K562 (cell line): Measurements from ENCODE around the gene ADNP2. TPM values are rescaled to one million over a fixed set of nuclear protein-coding genes. Genes with fewer than 3 reads are reported as not detected.

Source experiments
- CBX3 ChIP-seq, 2 experiments: IDR thresholded peaks; 1 replicate in 1 of 2; 2 replicates in 1 of 2; pipeline ENCODE4 v1.6.1; 2012; ENCODE audit warnings: inconsistent platforms in 2 of 2, low read length in 2 of 2, borderline replicate concordance in 1 of 2, control low read depth in 1 of 2
- CREM ChIP-seq: IDR thresholded peaks from 2 replicates; pipeline ENCODE4 v1.6.1; 2014; ENCODE audit warnings: antibody characterized with exemption, low read depth
- EGR1 ChIP-seq: fragments of 450-650 bp; conservative IDR thresholded peaks from 2 replicates; pipeline ENCODE4 v1.6.1; 2017; ENCODE audit warnings: mild to moderate bottlenecking
- PML ChIP-seq: IDR thresholded peaks from 2 replicates; pipeline ENCODE4 v1.6.1; 2012; ENCODE audit warnings: low read length, inconsistent platforms
- POU5F1 ChIP-seq: fragments of 150-350 bp; IDR thresholded peaks from 2 replicates; pipeline ENCODE4 v1.6.1; 2014; ENCODE audit warnings: borderline replicate concordance, low read length, low read depth, mild to moderate bottlenecking; ENCODE audit not compliant: partially characterized antibody
- RAD21 ChIP-seq, 2 experiments: fragments of 250-450 bp in 1 of 2; fragments of 450-650 bp in 1 of 2; sonication (Bioruptor Pico) in 1 of 2; formaldehyde crosslinking in 1 of 2; IDR thresholded peaks in 1 of 2; conservative IDR thresholded peaks in 1 of 2; 2 replicates each; pipeline versions ENCODE4 v1.4.0 to v1.8.0; 2020 to 2022; ENCODE audit warnings: mild to moderate bottlenecking in 2 of 2, moderate library complexity in 1 of 2
- SMC3 ChIP-seq: conservative IDR thresholded peaks from 2 replicates; pipeline ENCODE4 v1.6.1; 2011; ENCODE audit warnings: low read depth, low read length, improper control_type of control experiment; ENCODE audit not compliant: insufficient read depth
- SUPT5H ChIP-seq: fragments of 450-650 bp; IDR thresholded peaks from 2 replicates; pipeline ENCODE4 v1.6.1; 2016
- ZNF174 ChIP-seq: fragments of 250-450 bp; sonication (Bioruptor Pico); IDR thresholded peaks from 2 replicates; pipeline ENCODE4 v1.4.0; 2020; ENCODE audit warnings: mild to moderate bottlenecking
- polyA plus RNA-seq, 8 experiments: library from polyadenylated mRNA; depleted of rRNA in 4 of 8; stranded (reverse) in 5 of 8; unstranded in 3 of 8; fragments of >200 nt; fragmentation: Nextera tagmentation in 2 of 8; fragmentation: Illumina TruSeq in 1 of 8; extraction: Ambion mirVana in 2 of 8; extraction: Trizol in 1 of 8; gene quantifications; 2 replicates each; pipeline versions ENCODE4 v1.2.1 to v1.2.3, GENCODE V29; 2011 to 2014; ENCODE audit warnings: inconsistent platforms in 1 of 8, missing spikeins in 1 of 8
- total RNA-seq, 7 experiments: library from RNA; depleted of rRNA in 6 of 7; stranded (reverse); fragments of >200 nt in 6 of 7; fragmentation: Illumina TruSeq in 2 of 7; extraction: Trizol in 2 of 7; gene quantifications; 2 replicates each; pipeline versions ENCODE4 v1.2.1 to v1.2.3, GENCODE V29; 2011 to 2021; ENCODE audit warnings: low replicate concordance in 1 of 7
- TF ChIP-seq, protein P1 (sequence below), 2 experiments: fragments of 450-650 bp; formaldehyde crosslinking in 1 of 2; IDR thresholded peaks; 2 replicates each; pipeline versions ENCODE4 v1.4.0 to v1.6.1; 2014 to 2020; ENCODE audit warnings: mild to moderate bottlenecking in 2 of 2, borderline replicate concordance in 1 of 2, low read depth in 1 of 2
- TF ChIP-seq, protein P2 (sequence below): IDR thresholded peaks from 2 replicates; pipeline ENCODE4 v1.6.1; 2011; ENCODE audit warnings: borderline replicate concordance, low read depth, mild to moderate bottlenecking, moderate library complexity, low read length; ENCODE audit not compliant: insufficient read depth, poor library complexity, severe bottlenecking

Gene ADNP2
- total and polyA plus RNA-seq, 9 of the 15 experiments (the other 6 are each of a cell fraction or from before 2014, with no cell fraction given), result 5.8 to 24.3 (median 16.0) TPM

DNA sequence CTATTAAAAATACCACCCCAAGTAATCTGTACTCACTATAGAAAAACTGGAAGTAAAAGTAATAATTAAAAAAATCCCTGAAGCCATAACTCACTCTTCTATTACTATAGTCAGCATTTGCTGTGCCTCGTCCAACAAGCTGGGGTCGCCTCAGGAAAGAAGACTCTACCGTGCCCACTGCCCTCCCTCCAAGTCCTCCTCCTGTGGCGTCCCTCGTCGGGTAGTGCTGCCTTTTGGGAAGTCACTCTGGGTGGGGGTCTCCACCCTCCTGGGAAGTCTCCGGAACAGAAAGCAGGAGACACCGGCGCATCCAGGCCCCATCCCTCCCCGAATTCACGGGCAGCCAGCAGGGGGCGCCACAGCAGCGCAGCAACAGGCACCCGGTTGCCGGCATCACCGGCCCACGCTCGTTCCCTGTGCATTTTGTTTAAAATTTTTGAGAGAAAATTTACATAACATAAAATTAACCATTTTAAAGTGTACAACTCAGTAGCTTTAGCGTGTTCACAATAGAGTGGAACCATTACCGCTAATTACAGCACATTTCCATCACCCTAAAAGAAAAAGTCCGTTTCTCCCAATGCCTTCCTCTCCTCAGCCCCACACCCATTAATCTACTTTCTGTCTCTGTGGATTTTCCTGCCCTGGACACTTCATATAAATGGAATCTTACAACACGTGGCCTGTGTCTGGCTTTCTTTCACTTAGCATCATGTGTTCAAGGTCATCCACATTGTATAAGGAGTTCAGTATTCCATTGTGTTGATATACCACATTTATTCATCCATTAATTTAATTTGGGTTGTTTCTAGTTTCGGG lies 62.2 kb downstream of the ADNP2 start (continued):
- TF ChIP-seq, protein P1, sequence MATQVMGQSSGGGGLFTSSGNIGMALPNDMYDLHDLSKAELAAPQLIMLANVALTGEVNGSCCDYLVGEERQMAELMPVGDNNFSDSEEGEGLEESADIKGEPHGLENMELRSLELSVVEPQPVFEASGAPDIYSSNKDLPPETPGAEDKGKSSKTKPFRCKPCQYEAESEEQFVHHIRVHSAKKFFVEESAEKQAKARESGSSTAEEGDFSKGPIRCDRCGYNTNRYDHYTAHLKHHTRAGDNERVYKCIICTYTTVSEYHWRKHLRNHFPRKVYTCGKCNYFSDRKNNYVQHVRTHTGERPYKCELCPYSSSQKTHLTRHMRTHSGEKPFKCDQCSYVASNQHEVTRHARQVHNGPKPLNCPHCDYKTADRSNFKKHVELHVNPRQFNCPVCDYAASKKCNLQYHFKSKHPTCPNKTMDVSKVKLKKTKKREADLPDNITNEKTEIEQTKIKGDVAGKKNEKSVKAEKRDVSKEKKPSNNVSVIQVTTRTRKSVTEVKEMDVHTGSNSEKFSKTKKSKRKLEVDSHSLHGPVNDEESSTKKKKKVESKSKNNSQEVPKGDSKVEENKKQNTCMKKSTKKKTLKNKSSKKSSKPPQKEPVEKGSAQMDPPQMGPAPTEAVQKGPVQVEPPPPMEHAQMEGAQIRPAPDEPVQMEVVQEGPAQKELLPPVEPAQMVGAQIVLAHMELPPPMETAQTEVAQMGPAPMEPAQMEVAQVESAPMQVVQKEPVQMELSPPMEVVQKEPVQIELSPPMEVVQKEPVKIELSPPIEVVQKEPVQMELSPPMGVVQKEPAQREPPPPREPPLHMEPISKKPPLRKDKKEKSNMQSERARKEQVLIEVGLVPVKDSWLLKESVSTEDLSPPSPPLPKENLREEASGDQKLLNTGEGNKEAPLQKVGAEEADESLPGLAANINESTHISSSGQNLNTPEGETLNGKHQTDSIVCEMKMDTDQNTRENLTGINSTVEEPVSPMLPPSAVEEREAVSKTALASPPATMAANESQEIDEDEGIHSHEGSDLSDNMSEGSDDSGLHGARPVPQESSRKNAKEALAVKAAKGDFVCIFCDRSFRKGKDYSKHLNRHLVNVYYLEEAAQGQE (IDR thresholded peaks at IDR 0.05; ENCODE audit: borderline replicate concordance), result peak; percentile 34; the same call in 1 of the 2 replicates
- TF ChIP-seq, protein P1 (CRISPR knock-in tag; IDR thresholded peaks at IDR 0.05; ENCODE audit: low read depth), result no peak
- TF ChIP-seq EGR1, result 0 out of 2 replicates have a peak, but pooled peaks have one; percentile 11
- no peak for TF ChIP-seq SUPT5H
- TF ChIP-seq, protein P2, sequence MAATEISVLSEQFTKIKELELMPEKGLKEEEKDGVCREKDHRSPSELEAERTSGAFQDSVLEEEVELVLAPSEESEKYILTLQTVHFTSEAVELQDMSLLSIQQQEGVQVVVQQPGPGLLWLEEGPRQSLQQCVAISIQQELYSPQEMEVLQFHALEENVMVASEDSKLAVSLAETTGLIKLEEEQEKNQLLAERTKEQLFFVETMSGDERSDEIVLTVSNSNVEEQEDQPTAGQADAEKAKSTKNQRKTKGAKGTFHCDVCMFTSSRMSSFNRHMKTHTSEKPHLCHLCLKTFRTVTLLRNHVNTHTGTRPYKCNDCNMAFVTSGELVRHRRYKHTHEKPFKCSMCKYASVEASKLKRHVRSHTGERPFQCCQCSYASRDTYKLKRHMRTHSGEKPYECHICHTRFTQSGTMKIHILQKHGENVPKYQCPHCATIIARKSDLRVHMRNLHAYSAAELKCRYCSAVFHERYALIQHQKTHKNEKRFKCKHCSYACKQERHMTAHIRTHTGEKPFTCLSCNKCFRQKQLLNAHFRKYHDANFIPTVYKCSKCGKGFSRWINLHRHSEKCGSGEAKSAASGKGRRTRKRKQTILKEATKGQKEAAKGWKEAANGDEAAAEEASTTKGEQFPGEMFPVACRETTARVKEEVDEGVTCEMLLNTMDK, result peak; percentile 50
- peak in 1 of 2 experiments; percentile 63; a peak in 2 of 4 replicates for TF ChIP-seq RAD21 (CRISPR knock-in tag; conservative IDR thresholded peaks at IDR 0.05 in 1 of 2, IDR thresholded peaks at IDR 0.05 in 1 of 2)
- TF ChIP-seq POU5F1, result no peak
- TF ChIP-seq SMC3, result peak; percentile 20; the same call in 1 of the 2 replicates
- no peak for TF ChIP-seq CREM
- no peak for TF ChIP-seq ZNF174 (CRISPR knock-in tag)
- TF ChIP-seq PML, result no peak
- TF ChIP-seq CBX3 (IDR thresholded peaks at IDR 0.05; ENCODE audit: borderline replicate concordance in 1 of 2, low read length in 2 of 2), result no peak
